Measurements from ENCODE around the gene SHISAL2A.

GRCh38 chr1:52653207-52653849 is 20.4 kb downstream of the SHISAL2A start:
- TF ChIP-seq RAD21 (IDR thresholded peaks at IDR 0.05; ENCODE audit: low read depth): no peak
- TF ChIP-seq YY1 (IDR thresholded peaks at IDR 0.05; ENCODE audit: low read depth): no peak
- no peak for TF ChIP-seq REST (IDR thresholded peaks at IDR 0.05; ENCODE audit: low read depth)
- TF ChIP-seq MAX (IDR thresholded peaks at IDR 0.05): no peak
- no peak for TF ChIP-seq TAF1 (IDR thresholded peaks at IDR 0.05; ENCODE audit: low read depth)
- TF ChIP-seq EP300 (IDR thresholded peaks at IDR 0.05; ENCODE audit: borderline replicate concordance): no peak
